Activated CD4-positive, alpha-beta T cell treated with anti-CD3 and anti-CD28 coated beads, Interleukin-2, amount 10 ng/mL, durations not matched to agents 24 days and 14 days (primary cell): ENCODE results near the gene NRP2. TPM values are rescaled to one million over a fixed set of nuclear protein-coding genes. Genes with fewer than 3 reads are reported as not detected.

Experiments used
- DNase-seq: peaks from one replicate; pipeline ENCODE4 v3.0.0; 2022
- H3K27ac Mint-ChIP-seq: one replicate; pipeline ENCODE4 v1.8.0; 2022; ENCODE audit warnings: mild to moderate bottlenecking, mixed read lengths
- H3K27me3 Mint-ChIP-seq: one replicate; pipeline ENCODE4 v1.8.0; 2022; ENCODE audit warnings: mixed read lengths
- H3K36me3 Mint-ChIP-seq: one replicate; pipeline ENCODE4 v1.8.0; 2022; ENCODE audit warnings: low read depth, mild to moderate bottlenecking, mixed read lengths
- H3K4me1 Mint-ChIP-seq: one replicate; pipeline ENCODE4 v1.8.0; 2021; ENCODE audit warnings: mixed read lengths
- H3K4me3 Mint-ChIP-seq: one replicate; pipeline ENCODE4 v1.8.0; 2022; ENCODE audit warnings: mild to moderate bottlenecking, moderate library complexity, mixed read lengths
- H3K9me3 Mint-ChIP-seq: one replicate; pipeline ENCODE4 v1.8.0; 2021; ENCODE audit warnings: mixed read lengths
- intact Hi-C: fragments of 100-400 bp; cut with micrococcal nuclease; formaldehyde crosslinking; loops from one replicate; pipeline ENCODE4 v1.15.1; 2023
- total RNA-seq: library from RNA; stranded (reverse); gene quantifications from 2 replicates; pipeline ENCODE4 v1.2.3, GENCODE V29; 2022

NRP2 gene
- total RNA-seq, 1 donor from 2014 or later: 64.4 TPM

GRCh38 chr2:205728366-205728765 is 46.1 kb downstream of the NRP2 start:
- Mint-ChIP-seq H3K9me3 (no peaks in the 10 kb centered on the region), H3K36me3 (peaks cover 39% of the 10 kb centered on the region), H3K27ac (no peak overlapping the region), H3K4me1 (peaks cover 2% of the 10 kb centered on the region), H3K27me3 (no peaks in the 10 kb centered on the region), H3K4me3 (no peak overlapping the region)
- intact Hi-C loops: no loop called here
- no peak for DNase-seq

- no peak for DNase-seq
- no peaks in the 10 kb centered on the region for H3K27me3 Mint-ChIP-seq
- intact Hi-C loops: no loop called here
- no peak overlapping the region for H3K27ac Mint-ChIP-seq
- H3K4me1 Mint-ChIP-seq: no peaks in the 10 kb centered on the region
- no peaks in the 10 kb centered on the region for H3K9me3 Mint-ChIP-seq
- no peak overlapping the region for H3K4me3 Mint-ChIP-seq
- peaks cover 27% of the 10 kb centered on the region for H3K36me3 Mint-ChIP-seq
These were observed 47.9 kb downstream of the NRP2 start for GRCh38 chr2:205730191-205730590.

GRCh38 chr2:205730701-205731582 is 48.6 kb downstream of the NRP2 start:
- no peak for DNase-seq

GRCh38 chr2:205731583-205731981 is 49.3 kb downstream of the NRP2 start:
- no peaks in the 10 kb centered on the region for H3K9me3 Mint-ChIP-seq
- H3K27ac Mint-ChIP-seq: no peak overlapping the region
- H3K4me3 Mint-ChIP-seq: no peak overlapping the region
- H3K36me3 Mint-ChIP-seq: peaks cover 18% of the 10 kb centered on the region
- H3K4me1 Mint-ChIP-seq: no peaks in the 10 kb centered on the region
- no peaks in the 10 kb centered on the region for H3K27me3 Mint-ChIP-seq
- DNase-seq: no peak
- intact Hi-C loops: no loop called here

More at GRCh38 chr2:205730701-205731582, 48.6 kb downstream of the NRP2 start:
- Mint-ChIP-seq H3K4me1 (no peaks in the 10 kb centered on the region), H3K9me3 (no peaks in the 10 kb centered on the region), H3K27ac (no peak overlapping the region), H3K27me3 (no peaks in the 10 kb centered on the region), H3K36me3 (peaks cover 22% of the 10 kb centered on the region), H3K4me3 (no peak overlapping the region)
- intact Hi-C loops: no loop called here

- H3K27me3 Mint-ChIP-seq: no peaks in the 10 kb centered on the region
- intact Hi-C loops: no loop called here
- H3K4me3 Mint-ChIP-seq: no peak overlapping the region
- H3K9me3 Mint-ChIP-seq: no peaks in the 10 kb centered on the region
- H3K4me1 Mint-ChIP-seq: no peaks in the 10 kb centered on the region
- no peak for DNase-seq
- H3K36me3 Mint-ChIP-seq: peaks cover 12% of the 10 kb centered on the region
- H3K27ac Mint-ChIP-seq: no peak overlapping the region
These were observed 50.0 kb downstream of the NRP2 start for GRCh38 chr2:205732314-205732713.

GRCh38 chr2:205733082-205733481 is 50.8 kb downstream of the NRP2 start:
- Mint-ChIP-seq H3K27ac (no peak overlapping the region), H3K27me3 (no peaks in the 10 kb centered on the region), H3K9me3 (no peaks in the 10 kb centered on the region), H3K36me3 (peaks cover 4% of the 10 kb centered on the region), H3K4me1 (no peaks in the 10 kb centered on the region), H3K4me3 (no peak overlapping the region)
- intact Hi-C loops: no loop called here
- no peak for DNase-seq

GRCh38 chr2:205733648-205734047 is 51.3 kb downstream of the NRP2 start:
- intact Hi-C loops: no loop called here
- Mint-ChIP-seq H3K4me3 (no peak overlapping the region), H3K4me1 (no peaks in the 10 kb centered on the region), H3K27me3 (no peaks in the 10 kb centered on the region), H3K36me3 (peaks cover 2% of the 10 kb centered on the region), H3K9me3 (no peaks in the 10 kb centered on the region), H3K27ac (no peak overlapping the region)
- DNase-seq: no peak

- intact Hi-C loops: no loop called here
- Mint-ChIP-seq H3K27ac (no peak overlapping the region), H3K4me3 (no peak overlapping the region), H3K4me1 (no peaks in the 10 kb centered on the region), H3K36me3 (peaks cover 2% of the 10 kb centered on the region), H3K9me3 (no peaks in the 10 kb centered on the region), H3K27me3 (no peaks in the 10 kb centered on the region)
- DNase-seq: no peak
These were observed 52.2 kb downstream of the NRP2 start for GRCh38 chr2:205734436-205735037.

GRCh38 chr2:205738117-205738968 is 56.0 kb downstream of the NRP2 start:
- Mint-ChIP-seq H3K27ac (no peak overlapping the region), H3K4me3 (no peak overlapping the region), H3K9me3 (no peaks in the 10 kb centered on the region), H3K36me3 (peaks cover 16% of the 10 kb centered on the region), H3K27me3 (peaks cover 2% of the 10 kb centered on the region), H3K4me1 (no peaks in the 10 kb centered on the region)
- intact Hi-C loops: no loop called here
- DNase-seq: no peak

GRCh38 chr2:205739620-205740019 is 57.3 kb downstream of the NRP2 start:
- Mint-ChIP-seq H3K4me3 (no peak overlapping the region), H3K27me3 (peaks cover 2% of the 10 kb centered on the region), H3K9me3 (no peaks in the 10 kb centered on the region), H3K27ac (no peak overlapping the region), H3K4me1 (no peaks in the 10 kb centered on the region), H3K36me3 (peaks cover 17% of the 10 kb centered on the region)
- intact Hi-C loops: no loop called here
- no peak for DNase-seq

GRCh38 chr2:205740381-205740780 is 58.1 kb downstream of the NRP2 start:
- intact Hi-C loops: no loop called here
- H3K4me1 Mint-ChIP-seq: no peaks in the 10 kb centered on the region
- H3K27me3 Mint-ChIP-seq: peaks cover 2% of the 10 kb centered on the region
- no peak overlapping the region for H3K27ac Mint-ChIP-seq
- peaks cover 17% of the 10 kb centered on the region for H3K36me3 Mint-ChIP-seq
- no peak for DNase-seq
- H3K4me3 Mint-ChIP-seq: no peak overlapping the region
- no peaks in the 10 kb centered on the region for H3K9me3 Mint-ChIP-seq

GRCh38 chr2:205741256-205741978 is 59.1 kb downstream of the NRP2 start:
- peaks cover 17% of the 10 kb centered on the region for H3K36me3 Mint-ChIP-seq
- no peak overlapping the region for H3K4me3 Mint-ChIP-seq
- DNase-seq: no peak
- no peak overlapping the region for H3K27ac Mint-ChIP-seq
- intact Hi-C loops: no loop called here
- H3K9me3 Mint-ChIP-seq: no peaks in the 10 kb centered on the region
- peaks cover 2% of the 10 kb centered on the region for H3K27me3 Mint-ChIP-seq
- H3K4me1 Mint-ChIP-seq: no peaks in the 10 kb centered on the region

GRCh38 chr2:205743137-205743536 is 60.8 kb downstream of the NRP2 start:
- H3K4me3 Mint-ChIP-seq: no peak overlapping the region
- no peaks in the 10 kb centered on the region for H3K4me1 Mint-ChIP-seq
- H3K9me3 Mint-ChIP-seq: no peaks in the 10 kb centered on the region
- no peak overlapping the region for H3K27ac Mint-ChIP-seq
- H3K27me3 Mint-ChIP-seq: peaks cover 2% of the 10 kb centered on the region
- intact Hi-C loops: no loop called here
- peaks cover 17% of the 10 kb centered on the region for H3K36me3 Mint-ChIP-seq
- no peak for DNase-seq
